Bronchial epithelial cell (primary cell): Measurements from ENCODE around the gene LSM10. TPM values are rescaled to one million over a fixed set of nuclear protein-coding genes. Genes with fewer than 3 reads are reported as not detected.

Experiments
- DNase-seq: peaks from one replicate; pipeline ENCODE4 v3.0.0-alpha.2; 2010; ENCODE audit warnings: low read depth
- FAIRE-seq: peaks from 2 replicates; lab custom pipeline; 2011; peaks lifted over from hg19 to GRCh38; lab: Jason Lieb, UNC
- H3K27me3 ChIP-seq: 2 replicates; pipeline ENCODE4 v1.5.1; 2011; ENCODE audit warnings: low read length; ENCODE audit not compliant: control insufficient read depth, insufficient read depth
- H3K36me3 ChIP-seq: 2 replicates; pipeline ENCODE4 v1.5.1; 2011; ENCODE audit warnings: low read length; ENCODE audit not compliant: control insufficient read depth, insufficient read depth
- H3K4me3 ChIP-seq: 2 replicates; pipeline ENCODE4 v1.5.1; 2011; ENCODE audit warnings: mild to moderate bottlenecking, low read depth, low read length, control low read depth
- total RNA-seq: library from RNA; depleted of rRNA; stranded (reverse); fragments of >200 nt; gene quantifications from 2 replicates; pipeline ENCODE4 v1.2.1, GENCODE V29; 2014
- TF ChIP-seq, protein P1 (sequence below): IDR thresholded peaks from 2 replicates; pipeline ENCODE4 v1.5.1; 2011; ENCODE audit warnings: mild to moderate bottlenecking, moderate library complexity, low read length, control low read depth, inconsistent platforms; ENCODE audit not compliant: insufficient read depth, severe bottlenecking

LSM10 gene
- total RNA-seq, 1 donor from 2014 or later = 7.6 TPM

DNA sequence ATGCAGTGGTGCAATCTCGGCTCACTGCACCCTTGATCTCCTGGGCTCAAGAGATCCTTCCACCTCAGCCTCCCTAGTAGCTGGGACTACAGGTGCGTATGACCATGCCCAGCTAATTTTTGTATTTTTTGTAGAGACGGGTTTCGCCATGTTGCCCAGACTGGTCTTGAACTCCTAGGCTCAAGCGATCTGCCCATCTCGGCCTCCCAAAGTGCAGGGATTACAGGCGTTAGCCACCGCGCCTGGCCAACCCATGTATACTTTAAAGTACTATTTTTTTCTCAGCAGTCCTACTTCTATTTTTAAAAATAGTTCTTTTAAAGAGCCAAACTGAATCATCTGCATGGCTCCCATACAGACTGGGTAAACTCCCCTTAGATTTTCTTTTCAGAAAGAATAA lies 15.5 kb downstream of the LSM10 start:
- TF ChIP-seq, protein P1, sequence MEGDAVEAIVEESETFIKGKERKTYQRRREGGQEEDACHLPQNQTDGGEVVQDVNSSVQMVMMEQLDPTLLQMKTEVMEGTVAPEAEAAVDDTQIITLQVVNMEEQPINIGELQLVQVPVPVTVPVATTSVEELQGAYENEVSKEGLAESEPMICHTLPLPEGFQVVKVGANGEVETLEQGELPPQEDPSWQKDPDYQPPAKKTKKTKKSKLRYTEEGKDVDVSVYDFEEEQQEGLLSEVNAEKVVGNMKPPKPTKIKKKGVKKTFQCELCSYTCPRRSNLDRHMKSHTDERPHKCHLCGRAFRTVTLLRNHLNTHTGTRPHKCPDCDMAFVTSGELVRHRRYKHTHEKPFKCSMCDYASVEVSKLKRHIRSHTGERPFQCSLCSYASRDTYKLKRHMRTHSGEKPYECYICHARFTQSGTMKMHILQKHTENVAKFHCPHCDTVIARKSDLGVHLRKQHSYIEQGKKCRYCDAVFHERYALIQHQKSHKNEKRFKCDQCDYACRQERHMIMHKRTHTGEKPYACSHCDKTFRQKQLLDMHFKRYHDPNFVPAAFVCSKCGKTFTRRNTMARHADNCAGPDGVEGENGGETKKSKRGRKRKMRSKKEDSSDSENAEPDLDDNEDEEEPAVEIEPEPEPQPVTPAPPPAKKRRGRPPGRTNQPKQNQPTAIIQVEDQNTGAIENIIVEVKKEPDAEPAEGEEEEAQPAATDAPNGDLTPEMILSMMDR = no peak
- FAIRE-seq = no peak

DNA sequence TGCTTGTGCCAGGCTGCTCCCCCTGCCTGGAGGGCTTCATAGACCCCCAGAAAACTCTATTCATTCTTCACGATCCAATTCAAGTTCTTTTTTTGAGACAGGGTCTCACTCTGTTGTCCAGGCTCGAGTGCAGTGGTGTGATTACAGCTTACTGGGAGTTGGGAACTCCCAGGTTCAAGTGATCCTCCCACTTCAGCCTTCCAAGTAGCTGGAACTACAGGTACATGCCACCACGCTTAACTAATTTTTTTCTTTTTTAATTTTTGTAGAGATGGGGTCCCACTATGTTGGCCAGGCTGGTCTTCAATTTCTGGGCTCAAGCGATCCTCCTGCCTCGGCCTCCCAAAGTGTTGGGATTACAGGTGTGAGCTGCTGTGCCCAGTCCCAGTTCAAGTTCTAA lies 16.3 kb downstream of the LSM10 start:
- TF ChIP-seq, protein P1 = no peak
- FAIRE-seq (no peak), DNase-seq (no peak)
- Histone ChIP-seq H3K36me3 (peaks cover 8% of the 10 kb centered on the region), H3K27me3 (no peaks in the 10 kb centered on the region), H3K4me3 (no peak overlapping the region)

More for the DNA sequence above, 15.5 kb downstream of the LSM10 start:
- Histone ChIP-seq H3K27me3 (no peaks in the 10 kb centered on the region), H3K36me3 (peaks cover 8% of the 10 kb centered on the region), H3K4me3 (no peak overlapping the region)
- no peak for DNase-seq

DNA sequence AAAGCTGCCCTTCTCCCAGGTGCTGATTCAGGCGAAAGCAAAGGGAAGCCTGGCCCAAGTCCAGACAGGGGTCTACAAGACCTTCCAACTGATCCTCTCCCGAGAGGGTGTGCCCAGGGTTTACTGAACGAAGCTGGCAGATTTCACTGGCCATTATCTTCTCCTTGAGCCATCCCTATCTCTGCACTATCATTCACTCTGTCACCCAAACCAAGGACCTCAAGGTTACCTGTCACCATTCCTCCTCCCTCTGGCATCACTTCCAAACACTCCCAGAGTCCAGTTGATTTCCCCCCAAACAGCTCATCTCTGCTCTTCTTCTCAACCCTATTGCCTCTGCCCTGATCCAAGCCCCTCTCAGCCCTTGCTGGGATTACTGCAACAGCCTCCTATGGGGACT lies 16.9 kb downstream of the LSM10 start:
- H3K27me3 ChIP-seq = no peaks in the 10 kb centered on the region
- TF ChIP-seq, protein P1 = no peak
- no peak overlapping the region for H3K4me3 ChIP-seq
- peaks cover 8% of the 10 kb centered on the region for H3K36me3 ChIP-seq
- no peak for DNase-seq
- FAIRE-seq = no peak

DNA sequence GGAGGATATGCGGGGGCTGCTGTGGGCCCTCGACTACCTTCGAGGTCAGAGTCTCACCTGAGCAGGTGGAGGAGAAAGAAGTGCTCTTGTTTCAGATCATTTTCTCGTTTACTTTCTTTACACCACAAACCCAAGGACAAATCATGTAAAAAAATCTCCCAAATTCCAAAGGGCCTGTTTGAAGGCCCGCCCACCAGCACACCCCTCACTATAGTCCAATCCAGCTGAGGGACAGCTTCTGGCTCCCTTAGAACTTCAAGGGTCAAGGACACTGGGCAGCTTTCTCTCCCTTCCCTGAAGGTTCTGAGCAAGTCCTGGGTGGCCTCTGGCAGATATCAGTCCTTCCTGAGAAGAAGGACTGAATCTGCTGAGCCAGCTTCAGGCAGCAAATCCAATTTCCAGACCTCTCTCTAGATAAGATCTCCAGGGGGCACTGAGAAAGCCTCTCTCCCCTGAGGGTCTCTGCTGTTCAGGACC lies 17.5 kb downstream of the LSM10 start:
- TF ChIP-seq, protein P1 = no peak
- DNase-seq = no peak
- H3K4me3 ChIP-seq = no peak overlapping the region
- FAIRE-seq = no peak
- H3K27me3 ChIP-seq = no peaks in the 10 kb centered on the region
- H3K36me3 ChIP-seq = peaks cover 8% of the 10 kb centered on the region

DNA sequence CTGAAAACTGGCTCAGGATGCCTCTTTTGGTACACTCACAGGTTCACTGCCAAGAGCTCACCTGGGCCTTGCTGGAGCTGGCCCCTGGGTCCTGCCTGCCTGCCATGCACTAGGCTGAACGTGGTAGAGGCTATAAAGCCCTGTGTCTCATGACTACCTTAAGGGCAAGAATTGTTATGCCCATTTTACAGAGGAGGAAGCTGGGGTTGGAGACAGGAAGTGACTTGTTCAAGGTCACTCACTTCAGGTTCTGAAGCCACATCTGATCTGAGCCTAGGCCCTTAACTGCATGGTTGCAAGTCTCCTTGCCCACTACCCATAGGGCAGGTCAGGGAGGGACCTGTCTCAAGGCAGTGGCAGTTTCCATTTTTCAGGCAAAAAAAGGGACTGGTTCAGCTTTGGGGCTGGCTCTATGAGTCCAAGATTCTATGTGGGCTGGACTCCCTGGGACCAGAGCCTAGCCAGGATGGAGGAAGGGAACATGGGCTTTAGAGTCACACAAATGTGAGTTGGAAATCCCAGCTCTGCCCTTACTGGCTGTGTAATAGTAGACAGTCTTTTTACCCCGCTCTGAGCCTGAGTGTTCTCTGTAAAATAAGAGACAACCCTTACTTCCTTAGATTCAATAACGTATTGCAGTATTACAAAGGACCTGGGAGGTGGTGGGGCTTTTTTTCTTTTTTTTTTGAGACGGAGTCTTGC lies 19.8 kb downstream of the LSM10 start:
- TF ChIP-seq, protein P1 = no peak
- H3K36me3 ChIP-seq = peaks cover 9% of the 10 kb centered on the region
- no peak for FAIRE-seq
- no peak overlapping the region for H3K4me3 ChIP-seq
- DNase-seq = no peak
- H3K27me3 ChIP-seq = no peaks in the 10 kb centered on the region

DNA sequence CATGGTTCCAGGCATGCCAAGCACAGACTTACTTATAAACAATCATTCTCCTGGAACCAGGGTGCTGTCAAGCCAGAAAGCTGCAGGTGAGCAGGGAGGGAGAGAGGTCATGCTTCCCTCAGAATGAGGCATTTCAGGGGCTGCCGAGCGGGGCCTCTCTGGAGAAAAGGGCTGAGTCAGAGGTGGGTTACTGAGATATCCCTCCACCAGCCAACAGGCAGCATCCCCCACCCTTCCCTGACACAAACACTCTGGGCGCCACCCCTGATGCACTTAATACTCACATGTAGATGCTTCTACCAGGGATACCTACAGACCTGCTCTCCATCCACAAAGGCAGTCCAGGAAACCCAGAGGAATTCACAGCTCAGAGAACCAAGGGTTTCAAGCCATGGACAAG lies 25.1 kb downstream of the LSM10 start:
- no peaks in the 10 kb centered on the region for H3K27me3 ChIP-seq
- DNase-seq (no peak), FAIRE-seq (no peak)
- H3K36me3 ChIP-seq = peaks cover 9% of the 10 kb centered on the region
- no peak overlapping the region for H3K4me3 ChIP-seq
- TF ChIP-seq, protein P1 = no peak
